ENCODE results near the gene NCKAP5.
A peak's percentile ranks its signal among the peaks of the same experiment; 100 is the strongest.

NCKAP5 gene

DNA sequence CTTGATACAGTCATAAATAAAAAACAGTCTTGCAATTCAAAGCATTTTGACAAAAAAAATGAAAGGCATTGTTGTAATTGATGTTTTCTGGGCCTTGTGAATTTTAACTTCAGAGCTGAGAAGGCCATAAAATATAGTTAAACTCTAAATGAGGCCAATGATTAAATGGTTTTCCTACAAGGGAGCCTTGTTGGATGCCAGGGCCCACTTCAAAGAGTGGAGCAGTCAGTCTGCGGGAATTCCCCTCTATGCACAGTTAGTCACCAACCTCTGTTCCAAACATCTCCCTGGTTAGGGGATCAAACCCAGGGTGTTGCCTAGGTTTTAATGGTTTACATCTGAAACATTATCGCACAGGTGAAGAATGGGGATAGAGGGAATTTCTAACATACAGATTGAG is 143.4 kb downstream of the NCKAP5 start:
- no peak for TF ChIP-seq ZBTB7A (IDR thresholded peaks at IDR 0.05; ENCODE audit: low read depth)
- TF ChIP-seq TAF1 (IDR thresholded peaks at IDR 0.05; ENCODE audit: low read depth), result no peak
- TF ChIP-seq, protein P1, sequence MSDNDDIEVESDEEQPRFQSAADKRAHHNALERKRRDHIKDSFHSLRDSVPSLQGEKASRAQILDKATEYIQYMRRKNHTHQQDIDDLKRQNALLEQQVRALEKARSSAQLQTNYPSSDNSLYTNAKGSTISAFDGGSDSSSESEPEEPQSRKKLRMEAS (IDR thresholded peaks at IDR 0.05), result no peak
- no peak for TF ChIP-seq FOXM1 (IDR thresholded peaks at IDR 0.05; ENCODE audit: borderline replicate concordance, low read depth)
- TF ChIP-seq NFIC (IDR thresholded peaks at IDR 0.05), result no peak
- no peak for TF ChIP-seq RAD21 (IDR thresholded peaks at IDR 0.05; ENCODE audit: low read depth)
- no peak for TF ChIP-seq EP300 (IDR thresholded peaks at IDR 0.05; ENCODE audit: borderline replicate concordance)
- TF ChIP-seq, protein P2, sequence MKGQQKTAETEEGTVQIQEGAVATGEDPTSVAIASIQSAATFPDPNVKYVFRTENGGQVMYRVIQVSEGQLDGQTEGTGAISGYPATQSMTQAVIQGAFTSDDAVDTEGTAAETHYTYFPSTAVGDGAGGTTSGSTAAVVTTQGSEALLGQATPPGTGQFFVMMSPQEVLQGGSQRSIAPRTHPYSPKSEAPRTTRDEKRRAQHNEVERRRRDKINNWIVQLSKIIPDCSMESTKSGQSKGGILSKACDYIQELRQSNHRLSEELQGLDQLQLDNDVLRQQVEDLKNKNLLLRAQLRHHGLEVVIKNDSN (IDR thresholded peaks at IDR 0.05), result no peak
- TF ChIP-seq CEBPB (IDR thresholded peaks at IDR 0.05), result no peak
- TF ChIP-seq CREB1 (IDR thresholded peaks at IDR 0.05; ENCODE audit: low read depth), result no peak

DNA sequence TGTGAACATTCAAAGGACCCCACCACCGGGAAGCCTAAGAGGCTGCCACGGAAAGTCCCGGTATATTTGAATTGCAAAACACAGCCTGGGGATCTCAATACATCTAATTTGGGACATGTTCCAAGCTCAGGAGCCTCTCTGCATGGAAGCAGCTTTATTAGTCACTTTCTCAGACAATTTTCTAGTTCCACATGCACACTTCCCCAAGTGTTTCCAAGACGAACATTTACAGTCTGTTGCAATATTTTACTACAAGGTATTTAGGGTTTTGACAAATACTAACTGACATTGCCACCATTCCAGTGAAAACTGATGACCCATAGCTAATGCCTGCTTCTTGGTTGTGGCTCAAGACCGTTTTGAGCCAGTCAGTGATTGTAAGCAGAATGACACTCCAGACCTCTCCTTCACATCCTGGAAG is 145.3 kb downstream of the NCKAP5 start:
- no peak for TF ChIP-seq RAD21 (IDR thresholded peaks at IDR 0.05; ENCODE audit: low read depth)
- TF ChIP-seq CEBPB (IDR thresholded peaks at IDR 0.05), result 0 out of 2 replicates have a peak, but pooled peaks have one; percentile 9

DNA sequence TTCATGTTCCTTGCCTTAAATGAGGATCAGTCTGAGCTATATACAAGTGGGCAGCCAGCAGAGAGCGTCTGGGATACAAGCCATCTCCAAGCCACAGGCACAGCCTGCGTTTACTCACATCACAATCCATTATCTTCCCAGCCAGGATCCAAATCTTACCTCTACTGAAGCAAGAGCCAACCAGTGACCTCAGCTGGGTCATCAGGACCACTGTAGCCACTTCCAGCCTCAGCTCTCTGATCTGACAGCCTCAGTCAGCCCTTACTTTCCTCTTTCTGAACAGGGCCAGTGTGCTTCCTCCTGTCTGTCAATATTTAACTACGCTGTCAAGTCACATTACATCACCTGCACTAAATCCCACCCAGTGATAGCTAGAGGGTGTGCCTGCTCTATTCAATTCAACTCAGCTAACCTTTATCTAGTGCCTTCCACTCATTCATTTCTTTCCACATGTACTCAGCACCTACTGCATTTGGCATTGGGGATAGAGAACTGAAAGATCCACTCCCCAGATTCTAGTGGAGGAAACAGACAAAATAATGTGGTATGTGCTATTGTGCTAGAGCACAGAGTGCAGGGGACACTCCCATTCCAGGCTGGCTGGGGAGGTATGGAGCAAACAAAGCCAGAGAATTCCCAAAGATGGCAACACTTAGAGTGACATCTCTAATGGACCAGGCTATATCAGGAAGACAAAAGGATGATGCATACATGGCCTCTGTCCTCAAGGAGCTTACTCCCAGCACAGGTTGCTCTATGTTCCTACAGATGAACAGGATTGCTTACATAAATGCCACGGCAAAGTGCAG is 146.5 kb downstream of the NCKAP5 start:
- no peak for TF ChIP-seq CEBPB (IDR thresholded peaks at IDR 0.05)
- TF ChIP-seq CREB1 (IDR thresholded peaks at IDR 0.05; ENCODE audit: low read depth), result no peak
- TF ChIP-seq ZBTB7A (IDR thresholded peaks at IDR 0.05; ENCODE audit: low read depth), result no peak
- TF ChIP-seq, protein P2 (IDR thresholded peaks at IDR 0.05), result no peak
- TF ChIP-seq YY1 (IDR thresholded peaks at IDR 0.05; ENCODE audit: low read depth), result no peak
- TF ChIP-seq EGR1 (IDR thresholded peaks at IDR 0.05), result no peak
- TF ChIP-seq FOXM1 (IDR thresholded peaks at IDR 0.05; ENCODE audit: borderline replicate concordance, low read depth), result no peak
- TF ChIP-seq, protein P3, sequence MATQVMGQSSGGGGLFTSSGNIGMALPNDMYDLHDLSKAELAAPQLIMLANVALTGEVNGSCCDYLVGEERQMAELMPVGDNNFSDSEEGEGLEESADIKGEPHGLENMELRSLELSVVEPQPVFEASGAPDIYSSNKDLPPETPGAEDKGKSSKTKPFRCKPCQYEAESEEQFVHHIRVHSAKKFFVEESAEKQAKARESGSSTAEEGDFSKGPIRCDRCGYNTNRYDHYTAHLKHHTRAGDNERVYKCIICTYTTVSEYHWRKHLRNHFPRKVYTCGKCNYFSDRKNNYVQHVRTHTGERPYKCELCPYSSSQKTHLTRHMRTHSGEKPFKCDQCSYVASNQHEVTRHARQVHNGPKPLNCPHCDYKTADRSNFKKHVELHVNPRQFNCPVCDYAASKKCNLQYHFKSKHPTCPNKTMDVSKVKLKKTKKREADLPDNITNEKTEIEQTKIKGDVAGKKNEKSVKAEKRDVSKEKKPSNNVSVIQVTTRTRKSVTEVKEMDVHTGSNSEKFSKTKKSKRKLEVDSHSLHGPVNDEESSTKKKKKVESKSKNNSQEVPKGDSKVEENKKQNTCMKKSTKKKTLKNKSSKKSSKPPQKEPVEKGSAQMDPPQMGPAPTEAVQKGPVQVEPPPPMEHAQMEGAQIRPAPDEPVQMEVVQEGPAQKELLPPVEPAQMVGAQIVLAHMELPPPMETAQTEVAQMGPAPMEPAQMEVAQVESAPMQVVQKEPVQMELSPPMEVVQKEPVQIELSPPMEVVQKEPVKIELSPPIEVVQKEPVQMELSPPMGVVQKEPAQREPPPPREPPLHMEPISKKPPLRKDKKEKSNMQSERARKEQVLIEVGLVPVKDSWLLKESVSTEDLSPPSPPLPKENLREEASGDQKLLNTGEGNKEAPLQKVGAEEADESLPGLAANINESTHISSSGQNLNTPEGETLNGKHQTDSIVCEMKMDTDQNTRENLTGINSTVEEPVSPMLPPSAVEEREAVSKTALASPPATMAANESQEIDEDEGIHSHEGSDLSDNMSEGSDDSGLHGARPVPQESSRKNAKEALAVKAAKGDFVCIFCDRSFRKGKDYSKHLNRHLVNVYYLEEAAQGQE (IDR thresholded peaks at IDR 0.05; ENCODE audit: low read depth), result no peak
- no peak for TF ChIP-seq RAD21 (IDR thresholded peaks at IDR 0.05; ENCODE audit: low read depth)
- TF ChIP-seq TAF1 (IDR thresholded peaks at IDR 0.05; ENCODE audit: low read depth), result no peak

DNA sequence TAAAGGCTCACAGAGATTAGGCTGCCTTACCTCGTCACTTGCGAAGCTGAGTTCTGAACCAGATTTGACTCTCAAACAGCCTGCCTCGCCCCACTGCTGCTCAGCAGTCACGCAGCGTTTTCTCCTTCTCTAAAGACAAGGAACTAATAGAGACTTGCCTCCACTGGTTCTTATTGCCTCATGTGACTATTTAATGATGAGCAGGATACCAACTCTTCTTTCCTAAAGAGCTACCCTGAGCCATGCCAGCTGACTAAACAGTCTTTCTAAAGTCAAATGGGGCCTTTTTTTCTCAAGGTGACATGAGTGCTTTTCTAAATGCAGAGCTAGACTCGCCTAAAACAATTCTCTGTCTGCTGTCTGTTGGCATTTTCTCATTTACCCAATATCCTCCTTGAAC is 147.5 kb downstream of the NCKAP5 start:
- TF ChIP-seq, protein P3 (IDR thresholded peaks at IDR 0.05; ENCODE audit: low read depth), result no peak
- TF ChIP-seq CREB1 (IDR thresholded peaks at IDR 0.05; ENCODE audit: low read depth) (no peak), TAF1 (IDR thresholded peaks at IDR 0.05; ENCODE audit: low read depth) (no peak), RAD21 (IDR thresholded peaks at IDR 0.05; ENCODE audit: low read depth) (no peak), EGR1 (IDR thresholded peaks at IDR 0.05) (no peak), TCF12 (IDR thresholded peaks at IDR 0.05; ENCODE audit: low read depth) (no peak), NFIC (IDR thresholded peaks at IDR 0.05) (no peak), CEBPB (IDR thresholded peaks at IDR 0.05) (no peak), FOXM1 (IDR thresholded peaks at IDR 0.05; ENCODE audit: borderline replicate concordance, low read depth) (no peak), ZBTB7A (IDR thresholded peaks at IDR 0.05; ENCODE audit: low read depth) (no peak), EP300 (IDR thresholded peaks at IDR 0.05; ENCODE audit: borderline replicate concordance) (no peak)
- TF ChIP-seq, protein P1 (IDR thresholded peaks at IDR 0.05), result no peak
- TF ChIP-seq, protein P2 (IDR thresholded peaks at IDR 0.05), result no peak

DNA sequence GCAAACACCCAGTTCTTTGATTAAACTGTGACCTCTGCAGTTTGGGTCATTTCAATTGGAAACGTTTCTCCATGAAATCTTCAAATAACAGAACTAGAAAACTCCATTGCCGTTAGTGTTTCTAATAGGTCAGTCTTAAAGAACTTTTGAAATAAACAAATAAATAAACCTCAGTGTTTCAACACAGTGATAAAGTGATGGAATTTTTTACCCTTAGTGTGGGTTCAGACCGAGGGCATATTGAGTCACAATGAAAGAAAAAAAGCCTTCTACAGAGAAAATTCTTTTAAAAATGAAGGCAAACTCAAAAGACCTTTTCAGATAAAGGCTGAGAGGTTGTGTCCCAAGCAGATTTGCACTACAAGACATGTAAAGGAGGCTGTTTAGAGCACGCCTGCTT is 149.6 kb downstream of the NCKAP5 start:
- TF ChIP-seq FOXM1 (IDR thresholded peaks at IDR 0.05; ENCODE audit: borderline replicate concordance, low read depth), result no peak
- TF ChIP-seq RAD21 (IDR thresholded peaks at IDR 0.05; ENCODE audit: low read depth), result no peak
- TF ChIP-seq TCF12 (IDR thresholded peaks at IDR 0.05; ENCODE audit: low read depth), result no peak
- TF ChIP-seq YY1 (IDR thresholded peaks at IDR 0.05; ENCODE audit: low read depth), result no peak
- TF ChIP-seq CEBPB (IDR thresholded peaks at IDR 0.05), result no peak
- TF ChIP-seq CREB1 (IDR thresholded peaks at IDR 0.05; ENCODE audit: low read depth), result no peak
